SH-SY5Y (cell line): ENCODE data around the gene ZKSCAN2.

Experiments used
- GATA2 ChIP-seq: IDR thresholded peaks from 2 replicates; pipeline ENCODE4 v1.6.1; 2011; ENCODE audit warnings: mild to moderate bottlenecking, low read depth, low read length
- GATA3 ChIP-seq: IDR thresholded peaks from 2 replicates; pipeline ENCODE4 v1.6.1; 2011; ENCODE audit warnings: low read depth, mild to moderate bottlenecking, low read length, moderate library complexity

DNA sequence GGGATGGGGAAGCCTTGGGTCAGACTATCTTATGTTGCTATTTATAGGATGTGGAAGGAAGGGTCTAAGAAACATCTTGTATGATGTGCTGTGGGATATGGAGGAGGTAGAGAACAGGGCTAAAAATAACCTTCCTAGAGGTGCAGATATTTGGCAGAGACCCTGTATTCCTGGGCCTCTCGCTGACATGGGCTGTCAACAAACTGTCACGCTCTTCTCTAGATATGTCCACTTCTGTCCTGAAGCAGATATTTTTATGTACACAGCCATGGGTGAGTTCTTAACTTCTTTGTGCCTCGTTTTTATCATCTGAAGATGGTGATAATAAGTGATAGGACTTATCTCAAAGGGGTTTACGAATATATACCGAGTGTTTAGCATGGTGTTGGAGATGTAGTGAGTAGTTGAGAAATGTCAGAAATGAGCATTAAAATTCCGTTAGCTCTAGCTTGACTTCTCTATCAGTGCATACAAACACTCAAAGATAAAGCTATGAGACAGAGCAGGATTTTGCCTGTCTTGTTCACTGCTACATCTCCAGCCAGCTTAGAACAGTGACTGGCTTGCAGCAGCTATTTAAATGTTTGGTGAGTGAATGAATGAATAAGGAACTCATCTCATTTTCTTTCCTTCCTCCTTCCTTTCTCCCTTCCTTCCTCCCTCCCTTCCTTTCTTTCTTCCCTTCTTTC is 43.8 kb downstream of the ZKSCAN2 start:
- no peak for TF ChIP-seq GATA2
- TF ChIP-seq GATA3, result no peak
